HepG2 (cell line): ENCODE data around the gene KCNG4. TPM values are rescaled to one million over a fixed set of nuclear protein-coding genes. Genes with fewer than 3 reads are reported as not detected.
A peak's percentile ranks its signal among the peaks of the same experiment; 100 is the strongest.

Experiments used
- CAMTA2 ChIP-seq: sonication (generic); formaldehyde crosslinking; IDR thresholded peaks from 2 replicates; pipeline ENCODE4 v1.4.0; 2020; ENCODE audit warnings: mild to moderate bottlenecking, missing genetic modification reagents, borderline replicate concordance
- FOXP1 ChIP-seq, 2 experiments: fragments of 450-650 bp in 1 of 2; IDR thresholded peaks; 2 replicates each; pipeline ENCODE4 v1.6.1; 2017 to 2018; ENCODE audit warnings: antibody characterized with exemption in 1 of 2
- SALL1 ChIP-seq: sonication (generic); formaldehyde crosslinking; IDR thresholded peaks from 2 replicates; pipeline ENCODE4 v1.8.0; 2022; ENCODE audit warnings: mild to moderate bottlenecking, missing genetic modification reagents
- SMARCC2 ChIP-seq: fragments of 450-650 bp; IDR thresholded peaks from 2 replicates; pipeline ENCODE4 v1.6.1; 2017; ENCODE audit warnings: antibody characterized with exemption, mild to moderate bottlenecking
- SRY ChIP-seq: sonication (generic); formaldehyde crosslinking; IDR thresholded peaks from 2 replicates; pipeline ENCODE4 v1.8.0; 2022; ENCODE audit warnings: mild to moderate bottlenecking, missing genetic modification reagents
- TEAD2 ChIP-seq: sonication (generic); formaldehyde crosslinking; IDR thresholded peaks from 2 replicates; pipeline ENCODE4 v1.9.0; 2021; ENCODE audit warnings: missing genetic modification reagents
- YY1 ChIP-seq: IDR thresholded peaks from 2 replicates; pipeline ENCODE4 v1.6.1; 2011; ENCODE audit warnings: low read length, low read depth, moderate library complexity, mild to moderate bottlenecking; ENCODE audit not compliant: insufficient read depth, insufficient replicate concordance
- ZBTB10 ChIP-seq: sonication (generic); formaldehyde crosslinking; IDR thresholded peaks from 2 replicates; pipeline ENCODE4 v1.4.0; 2020; ENCODE audit warnings: missing genetic modification reagents, borderline replicate concordance
- ZBTB39 ChIP-seq: sonication (generic); formaldehyde crosslinking; IDR thresholded peaks from 2 replicates; pipeline ENCODE4 v1.5.0; 2020; ENCODE audit warnings: missing genetic modification reagents
- ZBTB7B ChIP-seq: sonication (generic); formaldehyde crosslinking; IDR thresholded peaks from 2 replicates; pipeline ENCODE4 v1.4.0; 2020; ENCODE audit warnings: missing genetic modification reagents
- ZFP90 ChIP-seq: sonication (generic); formaldehyde crosslinking; IDR thresholded peaks from 2 replicates; pipeline ENCODE4 v1.8.0; 2022; ENCODE audit warnings: missing genetic modification reagents, mild to moderate bottlenecking, inconsistent platforms, borderline replicate concordance
- ZNF136 ChIP-seq: sonication (generic); formaldehyde crosslinking; IDR thresholded peaks from 2 replicates; pipeline ENCODE4 v1.8.1; 2022; ENCODE audit warnings: low read depth, mild to moderate bottlenecking, moderate library complexity, missing genetic modification reagents
- ZNF414 ChIP-seq: sonication (generic); formaldehyde crosslinking; IDR thresholded peaks from 2 replicates; pipeline ENCODE4 v1.5.0; 2020; ENCODE audit warnings: missing genetic modification reagents
- ZNF430 ChIP-seq: sonication (generic); formaldehyde crosslinking; IDR thresholded peaks from 2 replicates; pipeline ENCODE4 v1.9.0; 2021; ENCODE audit warnings: mild to moderate bottlenecking, missing genetic modification reagents
- ZNF558 ChIP-seq: sonication (generic); formaldehyde crosslinking; IDR thresholded peaks from 2 replicates; pipeline ENCODE4 v1.9.0; 2022; ENCODE audit warnings: mild to moderate bottlenecking, missing genetic modification reagents, borderline replicate concordance
- polyA plus RNA-seq, 8 experiments: library from polyadenylated mRNA; depleted of rRNA in 3 of 8; stranded (reverse) in 7 of 8; unstranded in 1 of 8; fragments of >200 nt; fragmentation: Illumina TruSeq in 4 of 8; extraction: Trizol in 4 of 8; gene quantifications; 2 replicates each; pipeline versions ENCODE4 v1.2.1 to v1.2.3, GENCODE V29; 2011 to 2016; ENCODE audit warnings: low read depth in 4 of 8, missing spikeins in 1 of 8, mixed read lengths in 1 of 8; ENCODE audit not compliant: insufficient read depth in 1 of 8
- total RNA-seq, 5 experiments: library from RNA; depleted of rRNA; stranded (reverse); fragments of >200 nt; fragmentation: Illumina TruSeq; extraction: Trizol; gene quantifications; 2 replicates each; pipeline ENCODE4 v1.2.3, GENCODE V29; 2016; ENCODE audit warnings: low read depth in 1 of 5
- TF ChIP-seq, protein P1 (sequence below): sonication (generic); formaldehyde crosslinking; IDR thresholded peaks from 2 replicates; pipeline ENCODE4 v1.4.0; 2020; ENCODE audit warnings: missing genetic modification reagents
- TF ChIP-seq, protein P2 (sequence below): sonication (generic); formaldehyde crosslinking; IDR thresholded peaks from 2 replicates; pipeline ENCODE4 v1.4.0; 2020; ENCODE audit warnings: missing genetic modification reagents, borderline replicate concordance

The KCNG4 gene
- total and polyA plus RNA-seq, 2 of the 13 experiments (the other 11 are each of a cell fraction or from before 2014, with no cell fraction given), result not detected

- TF ChIP-seq ZBTB39 (CRISPR knock-in tag) (0 out of 2 replicates have a peak, but pooled peaks have one; percentile 49), ZNF414 (CRISPR knock-in tag) (0 out of 2 replicates have a peak, but pooled peaks have one; percentile 46), SRY (CRISPR knock-in tag) (peak; percentile 87), SALL1 (CRISPR knock-in tag) (peak; percentile 80), CAMTA2 (CRISPR knock-in tag) (peak; percentile 68; the same call in 1 of the 2 replicates), FOXP1 (IDR thresholded peaks at IDR 0.05) (no peak), FOXP1 (CRISPR knock-in tag; IDR thresholded peaks at IDR 0.05) (peak; percentile 7; the same call in 1 of the 2 replicates), SMARCC2 (no peak), ZBTB10 (CRISPR knock-in tag) (peak; percentile 75), ZNF558 (CRISPR knock-in tag) (peak; percentile 93; the same call in 1 of the 2 replicates), ZBTB7B (CRISPR knock-in tag) (peak; percentile 80), YY1 (peak; percentile 53), ZNF430 (CRISPR knock-in tag) (peak; percentile 91), ZFP90 (CRISPR knock-in tag) (peak; percentile 97), ZNF136 (no peak), TEAD2 (CRISPR knock-in tag) (peak; percentile 49; the same call in 1 of the 2 replicates)
- TF ChIP-seq, protein P1, sequence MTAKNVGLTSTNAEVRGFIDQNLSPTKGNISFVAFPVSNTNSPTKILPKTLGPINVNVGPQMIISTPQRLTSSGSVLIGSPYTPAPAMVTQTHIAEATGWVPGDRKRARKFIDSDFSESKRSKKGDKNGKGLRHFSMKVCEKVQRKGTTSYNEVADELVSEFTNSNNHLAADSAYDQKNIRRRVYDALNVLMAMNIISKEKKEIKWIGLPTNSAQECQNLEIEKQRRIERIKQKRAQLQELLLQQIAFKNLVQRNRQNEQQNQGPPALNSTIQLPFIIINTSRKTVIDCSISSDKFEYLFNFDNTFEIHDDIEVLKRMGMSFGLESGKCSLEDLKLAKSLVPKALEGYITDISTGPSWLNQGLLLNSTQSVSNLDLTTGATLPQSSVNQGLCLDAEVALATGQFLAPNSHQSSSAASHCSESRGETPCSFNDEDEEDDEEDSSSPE (CRISPR knock-in tag), result peak; percentile 64; the same call in 1 of the 2 replicates
- TF ChIP-seq, protein P2, sequence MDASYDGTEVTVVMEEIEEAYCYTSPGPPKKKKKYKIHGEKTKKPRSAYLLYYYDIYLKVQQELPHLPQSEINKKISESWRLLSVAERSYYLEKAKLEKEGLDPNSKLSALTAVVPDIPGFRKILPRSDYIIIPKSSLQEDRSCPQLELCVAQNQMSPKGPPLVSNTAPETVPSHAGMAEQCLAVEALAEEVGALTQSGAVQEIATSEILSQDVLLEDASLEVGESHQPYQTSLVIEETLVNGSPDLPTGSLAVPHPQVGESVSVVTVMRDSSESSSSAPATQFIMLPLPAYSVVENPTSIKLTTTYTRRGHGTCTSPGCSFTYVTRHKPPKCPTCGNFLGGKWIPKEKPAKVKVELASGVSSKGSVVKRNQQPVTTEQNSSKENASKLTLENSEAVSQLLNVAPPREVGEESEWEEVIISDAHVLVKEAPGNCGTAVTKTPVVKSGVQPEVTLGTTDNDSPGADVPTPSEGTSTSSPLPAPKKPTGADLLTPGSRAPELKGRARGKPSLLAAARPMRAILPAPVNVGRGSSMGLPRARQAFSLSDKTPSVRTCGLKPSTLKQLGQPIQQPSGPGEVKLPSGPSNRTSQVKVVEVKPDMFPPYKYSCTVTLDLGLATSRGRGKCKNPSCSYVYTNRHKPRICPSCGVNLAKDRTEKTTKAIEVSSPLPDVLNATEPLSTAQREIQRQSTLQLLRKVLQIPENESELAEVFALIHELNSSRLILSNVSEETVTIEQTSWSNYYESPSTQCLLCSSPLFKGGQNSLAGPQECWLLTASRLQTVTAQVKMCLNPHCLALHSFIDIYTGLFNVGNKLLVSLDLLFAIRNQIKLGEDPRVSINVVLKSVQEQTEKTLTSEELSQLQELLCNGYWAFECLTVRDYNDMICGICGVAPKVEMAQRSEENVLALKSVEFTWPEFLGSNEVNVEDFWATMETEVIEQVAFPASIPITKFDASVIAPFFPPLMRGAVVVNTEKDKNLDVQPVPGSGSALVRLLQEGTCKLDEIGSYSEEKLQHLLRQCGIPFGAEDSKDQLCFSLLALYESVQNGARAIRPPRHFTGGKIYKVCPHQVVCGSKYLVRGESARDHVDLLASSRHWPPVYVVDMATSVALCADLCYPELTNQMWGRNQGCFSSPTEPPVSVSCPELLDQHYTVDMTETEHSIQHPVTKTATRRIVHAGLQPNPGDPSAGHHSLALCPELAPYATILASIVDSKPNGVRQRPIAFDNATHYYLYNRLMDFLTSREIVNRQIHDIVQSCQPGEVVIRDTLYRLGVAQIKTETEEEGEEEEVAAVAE (CRISPR knock-in tag), result peak; percentile 54; the same call in 1 of the 2 replicates
These were observed 53.0 kb downstream of the KCNG4 start, which contains the start of gene TAF1C (continued) for GRCh38 chr16:84186685-84187437.
